Spleen (tissue), 11 donors: ENCODE measurements around the gene SASH1. TPM values are rescaled to one million over a fixed set of nuclear protein-coding genes. Genes with fewer than 3 reads are reported as not detected.

ENCODE experiments used
- DNase-seq: peaks from one replicate; pipeline ENCODE4 v3.0.0-alpha.2; 2020
- H3K27ac ChIP-seq, 8 donors: fragments of 200-600 bp; sonication (generic) in 7 of 8; 1 replicate in 4 of 8; 2 replicates in 4 of 8; pipeline versions ENCODE4 v1.5.0 to v1.8.0; 2016 to 2021; ENCODE audit warnings: inconsistent platforms in 4 of 8, mild to moderate bottlenecking in 4 of 8, moderate library complexity in 1 of 8
- H3K27me3 ChIP-seq, 7 donors: fragments of 200-600 bp; sonication (generic) in 6 of 7; replicated peaks in 1 of 7; 1 replicate in 4 of 7; 2 replicates in 3 of 7; pipeline versions ENCODE4 v1.5.0 to v1.8.0; 2016 to 2021; ENCODE audit warnings: inconsistent platforms in 3 of 7, mild to moderate bottlenecking in 1 of 7
- H3K36me3 ChIP-seq, 6 donors: fragments of 200-600 bp; sonication (generic) in 5 of 6; 1 replicate in 4 of 6; 2 replicates in 2 of 6; pipeline versions ENCODE4 v1.5.0 to v1.8.0; 2016 to 2021; ENCODE audit warnings: inconsistent platforms in 2 of 6
- H3K4me1 ChIP-seq, 6 donors: fragments of 200-600 bp; sonication (generic) in 5 of 6; 1 replicate in 3 of 6; 2 replicates in 3 of 6; pipeline versions ENCODE4 v1.5.0 to v1.8.0; 2016 to 2021; ENCODE audit warnings: inconsistent platforms in 3 of 6
- H3K4me3 ChIP-seq, 8 donors: fragments of 200-600 bp; sonication (generic) in 7 of 8; 1 replicate in 4 of 8; 2 replicates in 4 of 8; pipeline versions ENCODE4 v1.5.0 to v1.8.0; 2016 to 2021; ENCODE audit warnings: inconsistent platforms in 4 of 8, mild to moderate bottlenecking in 4 of 8, moderate library complexity in 2 of 8
- H3K9me3 ChIP-seq, 8 donors: fragments of 200-600 bp; sonication (generic) in 7 of 8; 1 replicate in 4 of 8; 2 replicates in 4 of 8; pipeline versions ENCODE4 v1.5.0 to v1.8.0; 2016 to 2021; ENCODE audit warnings: inconsistent platforms in 4 of 8
- CTCF ChIP-seq, 11 experiments: fragments of 200-600 bp in 7 of 11; fragments of 450-650 bp in 4 of 11; sonication (generic) in 4 of 11; IDR thresholded peaks in 8 of 11; conservative IDR thresholded peaks in 3 of 11; 1 replicate in 7 of 11; 2 replicates in 4 of 11; pipeline versions ENCODE4 v1.4.0 to v1.8.0; 2016 to 2021; ENCODE audit warnings: antibody characterized with exemption in 11 of 11, inconsistent platforms in 4 of 11, mild to moderate bottlenecking in 1 of 11
- POLR2A ChIP-seq, 3 donors: fragments of 450-650 bp; IDR thresholded peaks; one replicate each; pipeline ENCODE4 v1.5.1; 2017; ENCODE audit warnings: antibody characterized with exemption in 3 of 3, mild to moderate bottlenecking in 1 of 3
- POLR2AphosphoS5 ChIP-seq, 3 donors: sonication (generic); formaldehyde crosslinking; IDR thresholded peaks; one replicate each; pipeline ENCODE4 v1.5.1; 2017; ENCODE audit warnings: antibody characterized with exemption in 3 of 3
- WGBS, 5 donors: extraction: QIAGEN DNeasy Blood & Tissue Kit in 3 of 5; methylation state at CpG; one replicate each; pipeline versions ENCODE4 v1.1.5 to v1.1.7; 2013 to 2018; 5-methylcytosine and 5-hydroxymethylcytosine counted together
- intact Hi-C: fragments of 100-400 bp; cut with DNase I; formaldehyde crosslinking; loops from one replicate; pipeline ENCODE4 v1.15.0; 2023; ENCODE audit warnings: low total_unique reads
- polyA plus RNA-seq, 3 donors: library from polyadenylated mRNA; stranded (reverse); fragments of 200-250 nt; gene quantifications; one replicate each; pipeline ENCODE4 v1.2.1, GENCODE V29; 2013
- total RNA-seq, 7 donors: library from RNA; depleted of rRNA in 3 of 7; stranded (reverse); fragments of >200 nt in 3 of 7; fragmentation: NEBNext Ultra II Directional in 4 of 7; extraction: Animal tissue kit (Norgen Biotek cat#: 25700) in 4 of 7; gene quantifications; one replicate each; pipeline versions ENCODE4 v1.1.0 to v1.2.1, GENCODE V29; 2016 to 2021
- donor health status: healthy with polysubstance abuse.
- donor health status: DM: no; HTN: no; CAD: no; lungs with moderate emphysema.
- donor health status: DM: no; HTN: no; CAD: no.
- donor health status: Bipolar disorder and iron deficiency.
- donor health status: healthy.
- donor health status: DM: no; HTN: no; CAD: no.
- donor health status: DM: yes; HTN: yes; CAD: no.

Gene SASH1
- total and polyA plus RNA-seq, 10 donors: 3.9 to 103 (median 57.9) TPM

- 59 to 85% (median 73%) methylated on average over 4 of the region's 4 CpGs for WGBS, 5 donors
- no peak overlapping the region for H3K4me3 ChIP-seq
- H3K4me1 ChIP-seq: peaks cover 0 to 29% (median 14%) of the 10 kb centered on the region in 6 donors
- no peaks in the 10 kb centered on the region for H3K9me3 ChIP-seq
- intact Hi-C loops: loop anchor here (10.0 kb wide), 1 partner anchor 291 kb away; no protein-coding TSS in a partner anchor
- H3K27me3 ChIP-seq: peaks cover 0 to 4% (median 0%) of the 10 kb centered on the region in 7 donors
- H3K36me3 ChIP-seq: no peaks in the 10 kb centered on the region
- H3K27ac ChIP-seq: peak overlapping the region in 4 of 8 donors; percentile 8 to 38 (median 26)
- no peak for DNase-seq
- TF ChIP-seq POLR2AphosphoS5 (IDR thresholded peaks at IDR 0.05) (no peak), POLR2A (IDR thresholded peaks at IDR 0.05) (no peak), CTCF (IDR thresholded peaks at IDR 0.05 in 8 of 11, conservative IDR thresholded peaks at IDR 0.05 in 3 of 11) (no peak)
Observed at GRCh38 chr6:148466158-148466557, 123.5 kb downstream of the SASH1 start.

GRCh38 chr6:148467926-148468325 is 125.3 kb downstream of the SASH1 start:
- H3K4me1 ChIP-seq: peaks cover 0 to 29% (median 14%) of the 10 kb centered on the region in 6 donors
- TF ChIP-seq POLR2AphosphoS5 (IDR thresholded peaks at IDR 0.05) (no peak), CTCF (IDR thresholded peaks at IDR 0.05 in 8 of 11, conservative IDR thresholded peaks at IDR 0.05 in 3 of 11) (no peak), POLR2A (IDR thresholded peaks at IDR 0.05) (no peak)
- no peaks in the 10 kb centered on the region for H3K9me3 ChIP-seq
- peaks cover 0 to 14% (median 0%) of the 10 kb centered on the region in 6 donors for H3K36me3 ChIP-seq
- WGBS, 5 donors: 67 to 78% (median 74%) methylated on average over 4 of the region's 4 CpGs
- peaks cover 0 to 4% (median 0%) of the 10 kb centered on the region in 7 donors for H3K27me3 ChIP-seq
- intact Hi-C loops: loop anchor here (10.0 kb wide), 1 partner anchor 293 kb away; no protein-coding TSS in a partner anchor
- no peak overlapping the region for H3K27ac ChIP-seq
- H3K4me3 ChIP-seq: no peak overlapping the region
- no peak for DNase-seq

GRCh38 chr6:148470156-148470555 is 127.5 kb downstream of the SASH1 start:
- WGBS, 5 donors: 64 to 91% (median 83%) methylated on average over 8 of the region's 8 CpGs
- intact Hi-C loops: no loop called here

More at GRCh38 chr6:148470156-148470555, 127.5 kb downstream of the SASH1 start:
- Histone ChIP-seq H3K36me3 (peaks cover 0 to 29% (median 0%) of the 10 kb centered on the region in 6 donors), H3K9me3 (no peaks in the 10 kb centered on the region), H3K4me1 (peaks cover 0 to 14% (median 7%) of the 10 kb centered on the region in 6 donors), H3K27ac (no peak overlapping the region), H3K27me3 (peaks cover 0 to 4% (median 0%) of the 10 kb centered on the region in 7 donors), H3K4me3 (no peak overlapping the region)
- TF ChIP-seq POLR2AphosphoS5 (IDR thresholded peaks at IDR 0.05): no peak
- TF ChIP-seq CTCF (IDR thresholded peaks at IDR 0.05 in 8 of 11, conservative IDR thresholded peaks at IDR 0.05 in 3 of 11): no peak
- TF ChIP-seq POLR2A (IDR thresholded peaks at IDR 0.05): no peak
- DNase-seq: no peak
